Frontal cortex (tissue), 4 donors: Measurements from ENCODE around the gene NOX5. TPM values are rescaled to one million over a fixed set of nuclear protein-coding genes. Genes with fewer than 3 reads are reported as not detected.

ENCODE experiments used
- DNase-seq, 2 donors: peaks; one replicate each; pipeline ENCODE4 v3.0.0; 2012; ENCODE audit warnings: low spot score in 2 of 2
- FAIRE-seq: peaks from 2 replicates; lab custom pipeline; 2012; peaks lifted over from hg19 to GRCh38; lab: Jason Lieb, UNC
- total RNA-seq: library from RNA; depleted of rRNA; stranded (reverse); fragments of >200 nt; gene quantifications from one replicate; pipeline ENCODE4 v1.2.3, GENCODE V29; 2014
- donor health status: control.
- donor health status: control.
- donor health status: control.

The NOX5 gene
- total RNA-seq, 1 donor from 2014 or later: under 0.01 TPM

- DNase-seq: peak in 1 of 2 donors; percentile 13
- no peak for FAIRE-seq
These were observed 24.1 kb upstream of the NOX5 start for GRCh38 chr15:68990231-68990991.

GRCh38 chr15:68990992-68991500, 23.4 kb upstream of the NOX5 start:
- no peak for DNase-seq
- FAIRE-seq: no peak

GRCh38 chr15:68991723-68992122, 22.8 kb upstream of the NOX5 start:
- DNase-seq: no peak
- FAIRE-seq: no peak

- no peak for FAIRE-seq
These were observed 21.8 kb upstream of the NOX5 start for GRCh38 chr15:68992696-68993095.

GRCh38 chr15:68993276-68993675, 21.2 kb upstream of the NOX5 start:
- FAIRE-seq: no peak
- DNase-seq: no peak

More at GRCh38 chr15:68992696-68993095, 21.8 kb upstream of the NOX5 start:
- DNase-seq: no peak

- FAIRE-seq (no peak), DNase-seq (peak in 1 of 2 donors; percentile 16)
These were observed 20.3 kb upstream of the NOX5 start for GRCh38 chr15:68994149-68994548.

- FAIRE-seq (no peak), DNase-seq (no peak)
These were observed 19.3 kb upstream of the NOX5 start for GRCh38 chr15:68994981-68995761.

GRCh38 chr15:68997050-68997449, 17.4 kb upstream of the NOX5 start:
- FAIRE-seq (no peak), DNase-seq (no peak)

- DNase-seq (no peak), FAIRE-seq (no peak)
These were observed 16.3 kb upstream of the NOX5 start for GRCh38 chr15:68997930-68998777.

GRCh38 chr15:68999091-68999490, 15.4 kb upstream of the NOX5 start:
- DNase-seq: no peak
- FAIRE-seq: no peak

- FAIRE-seq: no peak
- no peak for DNase-seq
These were observed 14.4 kb upstream of the NOX5 start for GRCh38 chr15:69000091-69000490.

- FAIRE-seq (no peak), DNase-seq (no peak)
These were observed 13.6 kb upstream of the NOX5 start for GRCh38 chr15:69000725-69001503.

GRCh38 chr15:69002783-69003182, 11.7 kb upstream of the NOX5 start:
- DNase-seq: no peak
- FAIRE-seq: no peak

GRCh38 chr15:69004011-69004410, 10.5 kb upstream of the NOX5 start:
- no peak for FAIRE-seq
- DNase-seq: no peak

- FAIRE-seq: no peak
- DNase-seq: no peak
These were observed 6.4 kb upstream of the NOX5 start for GRCh38 chr15:69008056-69008455.

- DNase-seq: no peak
- no peak for FAIRE-seq
These were observed 5.2 kb upstream of the NOX5 start for GRCh38 chr15:69009341-69009740.

GRCh38 chr15:69011641-69012040, 2.9 kb upstream of the NOX5 start:
- FAIRE-seq (no peak), DNase-seq (no peak)

- no peak for FAIRE-seq
- no peak for DNase-seq
These were observed 1.6 kb upstream of the NOX5 start for GRCh38 chr15:69012761-69013364.
